SK-N-SH (cell line): ENCODE measurements around the gene TRIM9. TPM values are rescaled to one million over a fixed set of nuclear protein-coding genes. Genes with fewer than 3 reads are reported as not detected.

Experiments
- CTCF ChIA-PET: fragments of 300-600, 350-600 bp; formaldehyde crosslinking; extraction: SDS; loops from one replicate; lab custom pipeline; 2021; lab: Yijun Ruan, JAX
- POLR2A ChIA-PET: fragments of 350-600 bp; sonication (Branson Sonifier 250); formaldehyde crosslinking; extraction: SDS; loops from one replicate; lab custom pipeline; 2020; ENCODE audit warnings: antibody characterized with exemption, inconsistent platforms; lab: Yijun Ruan, JAX
- DNase-seq: peaks from one replicate; pipeline ENCODE4 v3.0.0; 2012
- H2AFZ ChIP-seq: fragments of 200-600 bp; sonication (generic); 2 replicates; pipeline ENCODE4 v1.8.1; 2016; ENCODE audit warnings: antibody characterized with exemption, mild to moderate bottlenecking, low read depth
- H3F3A ChIP-seq: fragments of 200-600 bp; sonication (generic); replicated peaks from 2 replicates; pipeline ENCODE3; 2016; ENCODE audit warnings: antibody characterized with exemption, mild to moderate bottlenecking; ENCODE audit not compliant: insufficient read depth
- H3K27ac ChIP-seq, 2 experiments: fragments of 200-500 bp in 1 of 2; fragments of 200-600 bp in 1 of 2; sonication (Bioruptor generic) in 1 of 2; sonication (generic), shearing (Covaris generic) in 1 of 2; 2 replicates each; pipeline versions ENCODE4 v1.5.1 to v1.6.1; 2014 to 2016; ENCODE audit warnings: low read depth in 2 of 2, inconsistent platforms in 1 of 2, low read length in 1 of 2, mild to moderate bottlenecking in 1 of 2, mixed read lengths in 1 of 2
- H3K27me3 ChIP-seq: fragments of 200-600 bp; sonication (generic), shearing (Covaris generic); 2 replicates; pipeline ENCODE4 v1.6.1; 2016; ENCODE audit warnings: mixed run types; ENCODE audit not compliant: insufficient read depth
- H3K36me3 ChIP-seq, 2 experiments: fragments of 200-500 bp in 1 of 2; fragments of 200-600 bp in 1 of 2; sonication (Bioruptor generic) in 1 of 2; sonication (generic) in 1 of 2; replicated peaks in 1 of 2; 2 replicates each; pipeline versions ENCODE3 to v1.5.1; 2014 to 2016; ENCODE audit warnings: low read length in 1 of 2, mild to moderate bottlenecking in 1 of 2; ENCODE audit not compliant: insufficient read depth in 2 of 2, control insufficient read depth in 1 of 2
- H3K4me1 ChIP-seq, 2 experiments: fragments of 200-500 bp in 1 of 2; fragments of 200-600 bp in 1 of 2; sonication (Bioruptor generic) in 1 of 2; sonication (generic), shearing (Covaris generic) in 1 of 2; 2 replicates each; pipeline versions ENCODE4 v1.5.1 to v1.6.1; 2014 to 2016; ENCODE audit warnings: low read depth in 1 of 2, low read length in 1 of 2, mixed run types in 1 of 2; ENCODE audit not compliant: insufficient read depth in 2 of 2, control insufficient read depth in 1 of 2
- H3K4me2 ChIP-seq: fragments of 200-600 bp; sonication (generic), shearing (Covaris generic); 2 replicates; pipeline ENCODE4 v1.6.1; 2017; ENCODE audit warnings: mixed run types
- H3K4me3 ChIP-seq, 2 experiments: fragments of 200-500 bp in 1 of 2; fragments of 200-600 bp in 1 of 2; sonication (Bioruptor generic) in 1 of 2; sonication (generic), shearing (Covaris generic) in 1 of 2; 2 replicates each; pipeline versions ENCODE4 v1.5.1 to v1.8.1; 2014 to 2016; ENCODE audit warnings: low read depth in 2 of 2, inconsistent platforms in 1 of 2, low read length in 1 of 2, mild to moderate bottlenecking in 1 of 2, mixed read lengths in 1 of 2, moderate library complexity in 1 of 2
- H3K79me2 ChIP-seq: fragments of 200-600 bp; sonication (generic); 2 replicates; pipeline ENCODE4 v1.8.1; 2017; ENCODE audit warnings: mild to moderate bottlenecking; ENCODE audit not compliant: insufficient read depth
- H3K9ac ChIP-seq: fragments of 200-600 bp; sonication (generic); 2 replicates; pipeline ENCODE4 v1.6.1; 2017; ENCODE audit warnings: mixed run types
- H3K9me2 ChIP-seq: fragments of 200-600 bp; sonication (generic); 2 replicates; pipeline ENCODE4 v1.6.1; 2017; ENCODE audit warnings: mixed run types
- H3K9me3 ChIP-seq: fragments of 200-600 bp; sonication (generic); 2 replicates; pipeline ENCODE4 v1.6.1; 2017; ENCODE audit warnings: mixed run types, mild to moderate bottlenecking, moderate library complexity
- H4K20me1 ChIP-seq: fragments of 200-600 bp; sonication (generic); 2 replicates; pipeline ENCODE4 v1.6.1; 2017; ENCODE audit warnings: mild to moderate bottlenecking, mixed run types; ENCODE audit not compliant: insufficient read depth
- CTCF ChIP-seq: fragments of 200-600 bp; sonication (generic); IDR thresholded peaks from 2 replicates; pipeline ENCODE4 v1.6.1; 2017; ENCODE audit warnings: antibody characterized with exemption, mild to moderate bottlenecking, moderate library complexity
- EP300 ChIP-seq, 2 experiments: IDR thresholded peaks; 2 replicates each; pipeline versions ENCODE4 v1.4.0 to v1.6.1; 2012; ENCODE audit warnings: borderline replicate concordance in 1 of 2, low read depth in 1 of 2, low read length in 1 of 2
- EZH2phosphoT487 ChIP-seq: fragments of 200-600 bp; sonication (generic); IDR thresholded peaks from 2 replicates; pipeline ENCODE4 v1.6.1; 2017; ENCODE audit warnings: low read depth, mixed run types, mild to moderate bottlenecking, antibody characterized with exemption, moderate library complexity, borderline replicate concordance
- FOSL2 ChIP-seq: IDR thresholded peaks from 2 replicates; pipeline ENCODE4 v1.4.0; 2012; ENCODE audit warnings: low read depth, mild to moderate bottlenecking, moderate library complexity, borderline replicate concordance
- FOXJ3 ChIP-seq: sonication (generic); formaldehyde crosslinking; IDR thresholded peaks from 2 replicates; pipeline ENCODE4 v1.5.1; 2020; ENCODE audit warnings: mild to moderate bottlenecking, missing genetic modification reagents
- FOXM1 ChIP-seq: IDR thresholded peaks from 2 replicates; pipeline ENCODE4 v1.4.0; 2012; ENCODE audit warnings: low read depth, mild to moderate bottlenecking
- JUND ChIP-seq: IDR thresholded peaks from 2 replicates; pipeline ENCODE4 v1.4.0; 2012
- MAX ChIP-seq: IDR thresholded peaks from 2 replicates; pipeline ENCODE4 v1.4.0; 2012; ENCODE audit warnings: low read depth
- MXI1 ChIP-seq: IDR thresholded peaks from 2 replicates; pipeline ENCODE4 v1.6.1; 2012; ENCODE audit warnings: mild to moderate bottlenecking, low read depth, low read length, improper control_type of control experiment
- NFIC ChIP-seq: IDR thresholded peaks from 2 replicates; pipeline ENCODE4 v1.4.0; 2012; ENCODE audit warnings: borderline replicate concordance
- PBX3 ChIP-seq: IDR thresholded peaks from 2 replicates; pipeline ENCODE4; 2012
- POLR2AphosphoS5 ChIP-seq: IDR thresholded peaks from 2 replicates; pipeline ENCODE4 v1.6.1; 2012; ENCODE audit warnings: low read depth, low read length
- RFX5 ChIP-seq: IDR thresholded peaks from 2 replicates; pipeline ENCODE4 v1.6.1; 2012; ENCODE audit warnings: mild to moderate bottlenecking, improper control_type of control experiment, low read length
- RXRA ChIP-seq: IDR thresholded peaks from 2 replicates; pipeline ENCODE4 v1.4.0; 2012; ENCODE audit warnings: low read depth, mild to moderate bottlenecking, borderline replicate concordance
- SIN3A ChIP-seq: IDR thresholded peaks from 2 replicates; pipeline ENCODE4 v1.6.1; 2012; ENCODE audit warnings: low read depth, mild to moderate bottlenecking, low read length, moderate library complexity, borderline replicate concordance
- TEAD4 ChIP-seq: IDR thresholded peaks from 2 replicates; pipeline ENCODE4 v1.4.0; 2012; ENCODE audit warnings: mild to moderate bottlenecking, borderline replicate concordance; ENCODE audit not compliant: insufficient read depth
- USF1 ChIP-seq: IDR thresholded peaks from 2 replicates; pipeline ENCODE4 v1.4.0; 2012; ENCODE audit warnings: low read depth, borderline replicate concordance
- WGBS: methylation state at CpG from one replicate; pipeline ENCODE4 v1.1.6; 2017; ENCODE audit warnings: low lambda C conversion rate; 5-methylcytosine and 5-hydroxymethylcytosine counted together
- polyA plus RNA-seq, 3 experiments: library from polyadenylated mRNA; depleted of rRNA; stranded (reverse); fragments of >200 nt; gene quantifications; 2 replicates each; pipeline ENCODE4 v1.2.3, GENCODE V29; 2012

Gene TRIM9
- polyA plus RNA-seq, 1 of the 3 experiments (the other 2 are of a cell fraction), result 3.9 TPM

- H4K20me1 ChIP-seq, result no peaks in the 10 kb centered on the region
- H3K4me1 ChIP-seq, result peaks cover 0 to 3% of the 10 kb centered on the region in 2 experiments; a peak in 1 of 4 replicates
- H3K79me2 ChIP-seq, result no peaks in the 10 kb centered on the region
- H3K27me3 ChIP-seq, result no peaks in the 10 kb centered on the region
- peaks cover 13% of the 10 kb centered on the region for H3F3A ChIP-seq
- TF ChIP-seq SIN3A (no peak), RXRA (no peak), TEAD4 (no peak), CTCF (no peak), USF1 (no peak), RFX5 (no peak), MXI1 (no peak), EZH2phosphoT487 (no peak), FOXM1 (no peak), NFIC (no peak), POLR2AphosphoS5 (no peak)
- no peaks in the 10 kb centered on the region for H3K9me2 ChIP-seq
- peak overlapping the region in 1 of 2 experiments; percentile 50; a peak in 1 of 4 replicates for H3K27ac ChIP-seq
- peak overlapping the region; percentile 11; the same call in 1 of the 2 replicates for H3K4me2 ChIP-seq
- ChIA-PET POLR2A (no interaction called here), CTCF (no interaction called here)
- DNase-seq, result no peak
- peaks cover 3 to 10% of the 10 kb centered on the region in 2 experiments for H3K36me3 ChIP-seq
- H3K9ac ChIP-seq, result no peak overlapping the region
- no peak overlapping the region for H3K4me3 ChIP-seq
- WGBS, result 91% methylated on average over 4 of the region's 4 CpGs
- no peak overlapping the region for H2AFZ ChIP-seq
- H3K9me3 ChIP-seq, result no peaks in the 10 kb centered on the region
Observed at GRCh38 chr14:50937800-50938199, 157.1 kb downstream of the TRIM9 start.

GRCh38 chr14:50937325-50937724, 157.6 kb downstream of the TRIM9 start:
- peaks cover 0 to 6% of the 10 kb centered on the region in 2 experiments; a peak in 2 of 4 replicates for H3K4me1 ChIP-seq
- no peaks in the 10 kb centered on the region for H4K20me1 ChIP-seq
- H3K4me2 ChIP-seq, result peak overlapping the region; percentile 11; the same call in 1 of the 2 replicates
- H3K4me3 ChIP-seq, result no peak overlapping the region
- H3K9ac ChIP-seq, result no peak overlapping the region
- no peak for DNase-seq
- H3K79me2 ChIP-seq, result no peaks in the 10 kb centered on the region
- POLR2A ChIA-PET, result no interaction called here
- H3K27me3 ChIP-seq, result no peaks in the 10 kb centered on the region
- CTCF ChIA-PET, result interaction anchor here (1.5 kb wide), 1 partner anchor 160 kb away, joined by 3 read pairs; no protein-coding TSS in a partner anchor
- H3K27ac ChIP-seq, result peak overlapping the region in 1 of 2 experiments; percentile 50; a peak in 2 of 4 replicates
- H3K36me3 ChIP-seq, result peaks cover 3 to 11% of the 10 kb centered on the region in 2 experiments
- no peaks in the 10 kb centered on the region for H3K9me3 ChIP-seq
- no peak overlapping the region for H2AFZ ChIP-seq
- TF ChIP-seq FOXM1 (no peak), MAX (peak; percentile 22; the same call in 1 of the 2 replicates), PBX3 (0 out of 2 replicates have a peak, but pooled peaks have one; percentile 21), JUND (peak; percentile 37), FOXJ3 (CRISPR knock-in tag) (no peak), EP300 (IDR thresholded peaks at IDR 0.05; ENCODE audit: borderline replicate concordance in 1 of 2, low read depth in 1 of 2, low read length in 1 of 2) (peak in 1 of 2 experiments; percentile 33; a peak in 1 of 4 replicates), FOSL2 (peak; percentile 52; the same call in 1 of the 2 replicates)
- WGBS, result 27% methylated on average over 2 of the region's 2 CpGs
- H3F3A ChIP-seq, result peaks cover 13% of the 10 kb centered on the region
- no peaks in the 10 kb centered on the region for H3K9me2 ChIP-seq
